GM19372 (cell line): ENCODE measurements around the gene IRF3.

Source experiments
- ATAC-seq: cut with Tn5 transposase; IDR thresholded peaks from one replicate; pipeline ENCODE4 v1.9.1; 2021; ENCODE audit warnings: mild to moderate bottlenecking, low read depth, moderate library complexity; ENCODE audit not compliant: unreplicated experiment

The IRF3 gene

DNA sequence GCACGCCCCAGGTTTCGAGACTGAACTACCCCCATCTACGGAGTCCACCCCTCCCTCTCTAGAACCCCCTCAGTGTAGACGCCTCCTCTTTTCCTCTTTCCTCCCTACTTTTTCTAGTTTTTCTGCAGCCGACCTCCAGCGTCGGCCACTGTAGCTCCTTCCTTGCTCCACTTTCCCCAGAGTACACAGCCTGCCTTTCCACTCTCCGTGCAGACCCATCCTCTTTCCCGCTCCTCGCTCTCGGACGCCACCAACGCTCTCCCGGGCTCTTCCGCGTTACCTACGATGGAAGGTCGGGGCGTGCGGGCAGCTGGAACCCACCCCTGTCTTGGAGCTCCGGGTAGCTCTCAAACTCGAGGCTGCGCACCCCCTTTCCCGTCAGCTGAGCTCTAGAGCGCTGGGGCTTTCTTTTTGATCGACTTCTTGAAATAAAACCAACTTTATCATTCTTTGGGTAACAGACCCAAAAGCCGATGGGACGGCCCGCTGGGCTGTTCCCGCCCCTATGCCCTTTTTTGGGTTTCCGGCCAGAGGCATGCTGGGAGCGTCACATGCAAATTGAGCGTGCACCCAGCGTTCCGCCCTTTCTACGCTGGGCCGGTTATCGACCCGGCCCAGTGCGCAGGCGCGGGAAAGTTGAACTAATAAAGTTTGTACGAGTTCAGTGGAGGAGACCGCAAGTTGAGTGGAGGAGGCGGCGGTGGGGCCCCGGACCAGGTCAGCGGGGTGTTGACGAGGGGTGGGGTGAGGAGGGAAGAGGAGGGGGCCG lies at the start of gene IRF3, which contains the start of gene BCL2L12:
Gene IRF3 (minus strand): TSS at position 507 of the 769 bp plus-strand sequence. CDS start 1,019 bp downstream, outside the sequence.
Gene BCL2L12 (plus strand): TSS at position 583 of the 769 bp plus-strand sequence. CDS start 760 bp downstream, outside the sequence.
- peak; percentile 84 for ATAC-seq

DNA sequence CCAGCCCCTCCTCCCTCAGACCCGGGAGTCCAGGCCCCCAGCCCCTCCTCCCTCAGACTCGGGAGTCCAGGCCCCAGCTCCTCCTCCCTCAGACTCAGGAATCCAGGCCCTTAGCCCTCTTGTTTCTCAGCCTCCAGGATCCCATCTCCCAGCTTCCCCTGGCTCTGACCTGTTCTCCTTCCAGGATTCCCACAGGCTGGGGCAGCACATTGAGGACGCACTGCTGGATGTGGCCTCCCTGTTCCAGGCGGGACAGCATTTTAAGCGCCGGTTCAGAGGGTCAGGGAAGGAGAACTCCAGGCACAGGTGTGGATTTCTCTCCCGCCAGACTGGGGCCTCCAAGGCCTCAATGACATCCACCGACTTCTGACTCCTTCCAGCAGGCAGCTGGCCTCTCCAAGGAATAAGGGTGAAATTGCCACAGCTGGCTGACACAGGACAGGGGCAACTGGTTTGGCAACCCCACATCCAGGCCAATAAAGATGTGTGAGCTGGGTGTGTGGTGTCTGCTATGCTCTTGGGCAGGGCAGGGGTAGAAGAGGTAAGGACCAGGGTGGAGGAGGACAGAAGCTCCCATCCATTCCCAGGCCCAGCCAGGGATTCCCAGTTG lies 47.7 kb upstream of the IRF3 start:
- ATAC-seq: no peak

DNA sequence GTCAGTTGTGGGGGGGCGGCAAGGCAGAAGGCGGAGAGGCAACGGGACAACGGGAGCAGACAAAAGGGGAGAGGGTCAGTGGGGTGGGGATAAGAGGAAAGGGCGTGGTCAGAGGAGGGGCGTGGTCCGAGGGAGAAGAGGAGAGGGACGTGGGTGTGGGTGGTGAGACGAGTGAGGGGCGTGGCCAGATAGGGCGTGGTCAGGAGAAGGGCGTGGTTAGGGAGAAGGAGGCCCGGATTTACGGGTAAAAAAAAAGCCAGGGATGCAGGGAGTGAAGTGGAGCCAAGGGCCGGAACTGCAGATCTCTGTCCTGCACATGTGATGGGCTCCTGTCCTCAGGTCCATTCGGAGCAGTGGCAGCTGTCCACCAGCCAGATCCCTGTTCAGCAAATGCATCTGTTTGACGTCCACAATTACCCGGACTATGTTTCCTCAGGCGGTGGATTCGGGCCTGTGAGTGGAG lies 46.8 kb upstream of the IRF3 start:
- ATAC-seq: no peak

DNA sequence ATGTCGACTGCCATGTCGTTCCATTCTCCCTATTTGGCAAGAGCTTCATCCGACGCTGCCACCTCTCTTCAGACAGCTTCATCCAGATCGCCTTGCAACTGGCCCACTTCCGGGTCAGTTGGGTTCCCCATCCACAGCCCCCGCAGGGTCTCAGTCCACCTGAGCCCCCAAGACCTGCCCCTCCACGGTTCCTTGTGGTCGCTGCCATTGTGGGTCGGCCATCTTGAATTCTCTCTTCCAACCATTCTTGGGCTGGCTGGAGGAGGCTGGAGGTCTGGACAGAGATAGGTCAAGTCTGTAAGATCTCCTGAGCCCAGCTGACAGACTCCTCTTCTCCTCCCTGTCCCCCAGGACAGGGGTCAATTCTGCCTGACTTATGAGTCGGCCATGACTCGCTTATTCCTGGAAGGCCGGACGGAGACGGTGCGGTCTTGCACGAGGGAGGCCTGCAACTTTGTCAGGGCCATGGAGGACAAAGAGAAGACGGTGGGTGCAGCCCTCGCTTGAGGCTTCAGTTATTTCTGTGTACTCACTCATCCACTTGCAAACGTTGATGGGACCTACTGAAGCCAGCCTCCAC lies 44.8 kb upstream of the IRF3 start:
- ATAC-seq: no peak

GRCh38 chr19:49705919-49706318 lies 40.3 kb upstream of the IRF3 start:
- no peak for ATAC-seq

- no peak for ATAC-seq
Observed at GRCh38 chr19:49704888-49705642, 39.4 kb upstream of the IRF3 start.

DNA sequence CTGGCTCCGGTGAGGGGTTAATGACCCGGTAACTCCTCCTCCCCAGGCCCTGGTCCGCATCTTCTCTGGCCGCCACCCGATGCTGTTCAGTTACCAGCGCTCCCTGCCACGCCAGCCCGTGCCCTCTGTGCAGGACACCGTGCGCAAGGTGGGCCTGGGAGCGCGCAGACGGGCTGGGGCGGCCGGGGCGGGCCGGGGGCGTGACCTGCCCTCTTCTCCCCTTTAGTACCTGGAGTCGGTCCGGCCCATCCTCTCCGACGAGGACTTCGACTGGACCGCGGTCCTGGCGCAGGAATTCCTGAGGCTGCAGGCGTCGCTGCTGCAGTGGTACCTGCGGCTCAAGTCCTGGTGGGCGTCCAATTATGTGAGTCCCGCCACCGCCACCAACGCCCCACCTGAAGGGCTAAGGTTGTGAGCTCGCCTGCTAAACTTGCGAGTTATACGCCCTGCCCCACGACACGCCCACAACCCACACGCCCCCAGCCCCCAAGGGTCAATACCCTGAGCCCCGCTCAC lies 35.7 kb upstream of the IRF3 start:
- ATAC-seq: no peak

DNA sequence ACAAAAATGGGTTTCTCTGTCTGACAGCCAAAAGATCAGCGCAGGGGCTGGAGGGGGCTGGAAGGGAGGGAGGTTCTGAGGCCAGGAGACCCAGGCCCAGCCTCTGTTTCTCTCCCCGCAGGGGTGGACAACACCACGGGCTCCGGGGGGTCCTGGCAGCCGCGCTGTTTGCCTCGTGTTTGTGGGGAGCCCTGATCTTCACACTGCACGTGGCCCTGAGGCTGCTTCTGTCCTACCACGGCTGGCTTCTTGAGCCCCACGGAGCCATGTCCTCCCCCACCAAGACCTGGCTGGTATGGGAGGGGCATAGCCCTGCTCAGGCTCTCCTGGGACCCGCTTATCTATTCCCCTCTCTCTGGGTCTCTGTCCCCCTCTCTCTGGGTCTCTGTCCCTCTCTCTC lies 34.9 kb upstream of the IRF3 start:
- no peak for ATAC-seq

GRCh38 chr19:49699364-49699763 lies 33.7 kb upstream of the IRF3 start:
- ATAC-seq: no peak

GRCh38 chr19:49696865-49697264 lies 31.2 kb upstream of the IRF3 start:
- ATAC-seq: no peak

- no peak for ATAC-seq
Observed at GRCh38 chr19:49696115-49696514, 30.5 kb upstream of the IRF3 start.

DNA sequence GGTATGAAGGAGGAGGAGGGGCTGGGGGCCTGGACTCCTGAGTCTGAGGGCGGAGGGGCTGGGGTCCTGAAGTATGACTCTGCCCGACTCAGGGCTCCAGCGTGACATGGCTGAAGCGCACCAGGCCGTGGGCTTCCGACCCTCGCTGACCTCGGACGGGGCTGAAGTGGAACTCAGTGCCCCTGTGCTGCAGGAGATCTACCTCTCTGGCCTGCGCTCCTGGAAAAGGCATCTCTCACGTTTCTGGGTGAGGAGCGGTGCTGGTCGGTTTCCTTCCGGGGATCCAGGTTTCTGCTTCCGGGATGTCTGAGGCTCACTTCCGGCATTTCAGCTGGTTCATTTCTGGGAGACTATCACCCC lies 26.5 kb upstream of the IRF3 start:
- no peak for ATAC-seq

- no peak for ATAC-seq
Observed at GRCh38 chr19:49691243-49692146, 25.8 kb upstream of the IRF3 start.

DNA sequence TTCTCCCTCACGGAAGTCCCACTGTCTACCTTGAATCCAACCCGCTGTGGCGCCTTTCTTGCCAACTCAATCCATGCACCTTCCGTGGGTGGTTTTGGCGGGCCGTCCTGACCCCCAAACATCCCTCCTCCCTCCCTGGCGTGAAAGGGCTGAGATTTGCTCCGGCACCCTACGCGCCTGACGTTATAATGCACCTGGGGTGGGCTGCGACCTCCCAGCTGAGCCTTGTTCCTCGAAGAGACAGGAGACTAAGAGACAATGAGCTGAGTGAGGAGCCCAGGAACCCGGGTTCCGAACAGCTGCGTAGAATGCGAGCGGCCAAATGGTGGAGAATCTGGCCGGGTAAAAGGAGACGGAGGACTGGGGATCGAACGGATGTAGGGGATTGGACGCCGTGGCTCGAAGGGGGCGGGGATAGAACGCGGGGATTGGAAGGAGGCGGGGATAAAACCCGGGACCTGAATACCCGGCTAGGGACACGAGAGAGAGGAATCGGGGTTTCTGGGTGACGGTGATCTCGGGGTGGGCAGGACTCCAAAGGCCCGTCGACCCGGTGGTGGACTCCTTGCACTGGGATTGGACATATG lies 25.1 kb upstream of the IRF3 start, which contains the start of gene CPT1C:
Gene CPT1C (plus strand): TSS at position 461 of the 587 bp plus-strand sequence. CDS start 1,137 bp downstream, outside the sequence.
- no peak for ATAC-seq

DNA sequence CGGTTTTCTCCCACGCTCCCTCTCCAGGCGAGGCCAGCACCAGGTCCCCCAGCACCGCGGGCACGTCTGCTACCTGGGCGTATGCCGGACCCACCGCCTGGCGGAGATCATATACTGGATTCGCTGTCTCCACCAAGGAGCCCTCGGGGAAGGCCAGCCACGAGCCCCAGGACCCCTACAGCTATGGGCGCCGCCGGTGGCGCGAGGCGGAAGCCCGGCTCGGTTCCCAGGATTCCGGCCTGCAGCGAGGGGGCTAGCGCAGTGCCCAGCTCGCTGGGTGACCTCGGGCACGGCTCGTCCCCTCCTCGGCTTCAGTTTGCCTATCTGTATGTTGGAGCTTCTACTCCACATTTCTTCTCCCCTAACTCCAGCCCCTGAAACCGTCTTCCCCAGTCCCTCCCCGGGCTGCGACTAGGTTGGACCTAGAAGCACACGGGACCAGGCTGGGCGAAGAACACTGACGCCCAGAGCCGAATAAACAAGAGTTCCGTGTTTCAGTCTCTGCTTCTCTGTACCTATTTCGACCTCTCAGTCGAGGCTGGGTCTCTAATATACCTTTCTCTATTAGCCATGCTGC lies 24.5 kb upstream of the IRF3 start:
- ATAC-seq: no peak

DNA sequence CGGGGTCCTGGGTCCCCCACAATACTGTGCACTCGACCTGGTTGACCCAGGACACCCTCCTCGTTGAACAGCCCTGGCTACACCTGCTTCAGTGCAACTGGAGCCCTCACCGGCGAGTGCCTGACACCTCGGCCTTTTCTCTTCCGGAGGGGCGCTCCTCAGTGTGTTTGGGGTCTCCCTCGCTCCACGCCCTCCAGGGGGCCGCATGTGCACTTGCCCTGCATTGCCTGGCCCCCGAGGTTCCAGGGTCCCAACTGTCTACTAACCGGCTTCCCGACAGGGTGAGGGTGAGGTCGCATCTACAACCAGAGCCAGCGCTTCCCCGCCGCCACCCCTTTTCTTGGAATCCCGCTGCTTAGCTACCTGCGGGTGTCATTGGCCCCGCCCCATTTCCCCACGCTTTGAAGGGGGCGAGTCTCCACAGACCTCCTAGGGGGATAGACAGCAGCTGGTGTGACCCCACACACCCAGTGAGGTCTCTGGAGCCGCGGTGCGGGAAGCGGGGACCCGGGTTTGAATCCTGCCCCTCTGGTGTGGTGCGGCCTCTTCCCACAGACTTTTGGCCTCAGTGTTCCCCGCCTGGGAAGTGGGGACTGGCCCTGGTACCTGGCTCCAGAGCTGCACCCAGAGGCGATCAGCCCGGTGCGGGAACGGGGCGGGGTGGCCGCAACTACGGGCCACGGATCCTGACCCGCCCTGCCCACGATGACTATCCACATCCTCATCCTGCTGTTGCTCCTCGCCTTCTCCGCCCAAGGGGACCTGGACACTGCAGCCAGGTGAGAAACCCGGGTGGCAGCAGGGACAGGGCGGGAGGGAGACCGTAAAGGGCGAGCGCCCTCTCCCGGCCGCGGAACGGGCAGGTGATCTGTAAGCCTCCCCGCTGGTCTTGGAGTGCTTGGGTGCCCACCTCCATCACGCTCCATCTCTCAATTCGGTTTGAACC lies 23.7 kb upstream of the IRF3 start, which contains the start of gene ADM5:
Gene ADM5 (plus strand): TSS at position 462 of the 946 bp plus-strand sequence. CDS start 244 bp downstream, at position 706.
- no peak for ATAC-seq

- no peak for ATAC-seq
Observed at GRCh38 chr19:49688531-49689132, 23.0 kb upstream of the IRF3 start.
